Astrocyte of the spinal cord (primary cell): ENCODE measurements around the gene HSPB7.
A peak's percentile ranks its signal among the peaks of the same experiment; 100 is the strongest.
"Not testable (repeated sequence)": the region's sequence is repeated elsewhere in the genome, so short reads cannot be mapped to it uniquely, and the experiment has no call there.

ENCODE experiments used
- DNase-seq: peaks from one replicate; pipeline ENCODE4 v3.0.0; 2011; ENCODE audit warnings: low read depth, low spot score
- H3K4me3 ChIP-seq: 2 replicates; pipeline ENCODE4 v1.5.1; 2011; ENCODE audit warnings: low read depth, mild to moderate bottlenecking, low read length, moderate library complexity
- in situ Hi-C: cut with HindIII; loops from 2 replicates; pipeline ENCODE4 v1.10.0; 2017; ENCODE audit warnings: low sequenced_read_pairs
- TF ChIP-seq, protein P1 (sequence below): IDR thresholded peaks from 2 replicates; pipeline ENCODE4 v1.5.1; 2012; ENCODE audit warnings: low read depth, mild to moderate bottlenecking, low read length, inconsistent platforms

The HSPB7 gene

GRCh38 chr1:16009678-16010077 is 8.2 kb downstream of the HSPB7 start:
- TF ChIP-seq, protein P1, sequence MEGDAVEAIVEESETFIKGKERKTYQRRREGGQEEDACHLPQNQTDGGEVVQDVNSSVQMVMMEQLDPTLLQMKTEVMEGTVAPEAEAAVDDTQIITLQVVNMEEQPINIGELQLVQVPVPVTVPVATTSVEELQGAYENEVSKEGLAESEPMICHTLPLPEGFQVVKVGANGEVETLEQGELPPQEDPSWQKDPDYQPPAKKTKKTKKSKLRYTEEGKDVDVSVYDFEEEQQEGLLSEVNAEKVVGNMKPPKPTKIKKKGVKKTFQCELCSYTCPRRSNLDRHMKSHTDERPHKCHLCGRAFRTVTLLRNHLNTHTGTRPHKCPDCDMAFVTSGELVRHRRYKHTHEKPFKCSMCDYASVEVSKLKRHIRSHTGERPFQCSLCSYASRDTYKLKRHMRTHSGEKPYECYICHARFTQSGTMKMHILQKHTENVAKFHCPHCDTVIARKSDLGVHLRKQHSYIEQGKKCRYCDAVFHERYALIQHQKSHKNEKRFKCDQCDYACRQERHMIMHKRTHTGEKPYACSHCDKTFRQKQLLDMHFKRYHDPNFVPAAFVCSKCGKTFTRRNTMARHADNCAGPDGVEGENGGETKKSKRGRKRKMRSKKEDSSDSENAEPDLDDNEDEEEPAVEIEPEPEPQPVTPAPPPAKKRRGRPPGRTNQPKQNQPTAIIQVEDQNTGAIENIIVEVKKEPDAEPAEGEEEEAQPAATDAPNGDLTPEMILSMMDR: no peak
- in situ Hi-C loops: no loop called here
- no peak for DNase-seq
- no peak overlapping the region for H3K4me3 ChIP-seq

- TF ChIP-seq, protein P1: peak; percentile 96
- H3K4me3 ChIP-seq: no peak overlapping the region
- in situ Hi-C loops: no loop called here
Observed at GRCh38 chr1:16009030-16009460, 8.8 kb downstream of the HSPB7 start.

GRCh38 chr1:16007671-16008341 is 10.0 kb downstream of the HSPB7 start:
- in situ Hi-C loops: no loop called here
- TF ChIP-seq, protein P1: no peak
- DNase-seq: no peak
- H3K4me3 ChIP-seq: no peak overlapping the region

More at GRCh38 chr1:16009030-16009460, 8.8 kb downstream of the HSPB7 start:
- peak; percentile 70 for DNase-seq

- H3K4me3 ChIP-seq: no peak overlapping the region
- in situ Hi-C loops: no loop called here
- DNase-seq: peak; percentile 10
- TF ChIP-seq, protein P1: peak; percentile 11
Observed at GRCh38 chr1:16006552-16007485, 11.0 kb downstream of the HSPB7 start.

DNA sequence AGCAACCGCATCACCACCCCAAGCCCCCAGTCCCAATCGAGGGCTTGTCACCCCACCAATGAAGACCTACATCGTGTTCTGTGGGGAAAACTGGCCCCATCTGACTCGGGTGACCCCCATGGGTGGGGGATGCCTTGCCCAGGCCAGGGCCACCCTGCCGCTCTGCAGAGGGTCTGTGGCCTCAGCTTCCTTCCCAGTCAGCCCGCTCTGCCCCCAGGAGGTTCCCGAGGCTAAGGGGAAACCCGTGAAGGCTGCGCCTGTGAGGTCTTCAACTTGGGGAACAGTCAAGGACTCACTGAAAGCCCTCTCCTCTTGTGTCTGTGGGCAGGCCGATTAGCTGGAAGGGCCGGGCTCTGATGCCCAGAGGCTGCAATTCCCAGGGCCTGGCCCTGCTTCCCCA is 11.8 kb downstream of the HSPB7 start:
- in situ Hi-C loops: no loop called here
- no peak overlapping the region for H3K4me3 ChIP-seq
- DNase-seq: no peak
- TF ChIP-seq, protein P1: no peak

DNA sequence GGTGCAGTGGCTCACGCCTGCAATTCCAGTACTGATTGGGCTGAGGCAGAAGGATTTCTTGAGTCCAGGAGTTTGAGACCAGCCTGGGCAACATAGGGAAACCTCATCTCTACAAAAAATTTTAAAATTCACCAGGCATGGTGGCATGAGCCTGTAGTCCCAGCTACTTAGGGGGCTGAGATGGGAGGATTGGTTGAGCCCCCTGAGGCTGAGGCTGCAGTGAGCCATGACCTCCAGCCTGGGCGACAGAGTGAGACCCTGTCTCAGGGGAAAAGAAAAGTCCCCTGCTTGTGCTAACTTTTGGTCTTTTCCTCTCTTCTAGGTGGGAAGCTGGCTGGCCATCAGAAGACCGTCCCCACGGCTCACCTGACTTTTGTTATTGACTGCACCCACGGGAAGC is 12.2 kb downstream of the HSPB7 start:
- TF ChIP-seq, protein P1: no peak
- no peak overlapping the region for H3K4me3 ChIP-seq
- in situ Hi-C loops: no loop called here

DNA sequence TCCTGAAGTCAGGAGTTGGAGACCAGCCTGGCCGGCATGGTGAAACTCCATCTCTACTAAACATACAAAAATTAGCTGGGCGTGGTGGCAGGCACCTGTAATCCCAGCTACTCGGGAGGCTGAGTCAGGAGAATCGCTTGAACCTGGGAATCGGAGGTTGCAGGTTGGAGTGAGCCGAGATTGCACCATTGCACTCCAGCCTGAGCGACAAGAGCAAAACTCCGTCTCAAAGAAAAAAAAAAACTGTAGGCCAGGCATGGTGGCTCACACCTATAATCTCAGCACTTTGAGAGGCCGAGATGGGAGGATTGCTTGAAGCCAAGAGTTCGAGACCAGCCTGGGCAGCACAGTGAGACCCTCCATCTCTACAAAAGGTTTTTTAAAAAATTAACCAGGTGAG is 16.6 kb downstream of the HSPB7 start:
- DNase-seq, H3K4me3 ChIP-seq, in situ Hi-C loops: not testable (repeated sequence)

More for the DNA sequence above, 12.2 kb downstream of the HSPB7 start:
- DNase-seq: no peak
